ENCODE measurements around the gene KCTD5.

GRCh38 chr16:2726923-2727322, 44.6 kb downstream of the KCTD5 start:
- TF ChIP-seq CTCF (IDR thresholded peaks at IDR 0.05) (no peak), POLR2A (IDR thresholded peaks at IDR 0.05) (no peak)
